IPS DF 19.7 (cell line): ENCODE measurements around the gene IL17RC.

ENCODE experiments used
- DNase-seq: peaks from one replicate; pipeline ENCODE4 v3.0.0-alpha.2; 2013; ENCODE audit warnings: low read depth, low spot score

IL17RC gene

DNA sequence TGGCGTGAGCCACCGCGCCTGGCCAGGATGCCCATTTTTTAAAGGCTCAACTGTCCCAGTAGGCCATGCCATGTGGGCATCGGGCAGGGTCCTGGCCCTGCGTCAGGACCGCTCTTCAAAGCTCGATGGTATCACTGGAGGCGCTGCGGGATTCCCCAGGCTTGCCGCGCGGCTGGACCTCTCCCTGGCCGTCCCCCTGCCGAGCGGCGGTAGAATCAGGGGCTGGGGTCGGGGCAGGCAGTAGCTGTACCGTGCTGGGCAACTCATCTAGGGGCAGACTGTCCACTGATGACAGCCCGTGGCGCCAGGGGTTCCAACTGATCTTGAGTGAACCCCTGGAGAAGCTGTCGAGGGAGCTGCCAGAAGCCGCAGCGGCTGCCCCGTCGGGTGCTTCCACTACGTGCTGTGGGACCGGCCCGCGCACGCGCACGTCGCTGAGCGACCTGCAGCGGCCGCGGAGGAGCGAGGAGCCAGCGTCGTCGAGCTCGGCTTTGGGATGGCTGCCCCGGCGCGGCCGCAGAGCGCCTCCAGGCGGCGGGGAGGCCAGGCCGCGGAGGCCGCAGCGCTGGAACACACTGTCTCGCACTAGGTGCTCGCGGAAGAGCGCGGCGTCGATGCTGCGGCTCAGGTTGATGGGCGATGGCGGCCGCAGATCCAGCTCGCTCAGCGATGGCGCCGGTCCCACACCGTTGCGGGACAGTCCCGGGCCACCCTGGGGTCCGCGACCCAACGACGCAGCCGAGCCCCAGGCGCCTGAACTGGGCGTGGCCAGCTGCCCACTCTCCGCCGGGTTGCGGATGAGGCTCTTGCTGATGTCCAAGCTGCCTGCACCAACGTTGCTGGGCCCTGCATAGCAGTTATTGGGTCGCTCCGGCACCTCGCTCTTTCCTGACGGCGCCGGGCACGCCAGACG, 29.5 kb downstream of the IL17RC start:
- DNase-seq, result no peak

DNA sequence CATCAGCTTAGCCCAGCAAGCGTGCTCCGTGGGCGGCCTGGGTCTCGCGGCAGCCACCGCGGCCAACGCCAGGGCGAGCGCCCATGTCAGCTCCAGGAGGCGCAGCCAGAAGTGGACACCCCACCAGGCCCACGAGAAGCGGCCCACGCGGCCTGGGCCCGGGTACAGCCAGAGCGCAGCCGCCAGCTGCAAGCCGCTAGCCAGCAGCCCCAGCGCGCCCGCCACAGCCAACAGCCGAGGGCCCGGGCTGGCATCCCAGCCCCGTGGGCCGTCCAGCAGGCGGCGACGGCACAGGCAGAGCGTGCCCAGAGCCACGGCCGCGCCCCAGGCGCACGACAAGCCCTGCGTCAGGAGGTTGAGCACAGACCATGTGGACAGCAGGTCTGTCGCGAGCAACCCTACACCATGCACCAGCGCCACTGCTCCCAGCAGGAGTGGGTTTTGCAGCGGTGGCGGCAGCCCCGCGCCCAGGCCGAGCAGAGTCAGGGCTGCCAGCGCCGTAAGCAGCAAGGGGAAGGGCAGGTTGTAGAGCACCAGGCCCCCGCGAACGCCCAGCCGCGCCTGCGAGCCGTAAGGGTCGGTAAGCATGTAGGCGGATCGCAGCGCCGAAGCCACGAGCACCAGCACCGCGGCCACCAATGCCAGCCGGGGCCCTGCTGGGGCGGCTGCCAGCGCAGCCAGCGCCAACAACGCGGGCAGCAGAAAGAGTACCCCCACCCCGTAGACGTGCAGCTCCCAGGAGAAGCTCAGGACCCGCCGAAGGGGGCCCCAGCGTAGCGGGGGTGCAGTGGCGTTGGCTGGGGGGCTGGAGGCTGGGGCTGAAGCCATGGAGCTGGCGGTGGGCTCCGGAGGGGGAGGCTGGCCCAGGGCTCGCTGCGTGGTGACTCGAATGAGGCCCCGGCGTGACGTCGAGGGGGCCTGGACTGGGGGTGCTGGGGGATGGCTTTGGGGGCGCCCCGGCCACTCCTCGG, 30.4 kb downstream of the IL17RC start:
- no peak for DNase-seq

DNA sequence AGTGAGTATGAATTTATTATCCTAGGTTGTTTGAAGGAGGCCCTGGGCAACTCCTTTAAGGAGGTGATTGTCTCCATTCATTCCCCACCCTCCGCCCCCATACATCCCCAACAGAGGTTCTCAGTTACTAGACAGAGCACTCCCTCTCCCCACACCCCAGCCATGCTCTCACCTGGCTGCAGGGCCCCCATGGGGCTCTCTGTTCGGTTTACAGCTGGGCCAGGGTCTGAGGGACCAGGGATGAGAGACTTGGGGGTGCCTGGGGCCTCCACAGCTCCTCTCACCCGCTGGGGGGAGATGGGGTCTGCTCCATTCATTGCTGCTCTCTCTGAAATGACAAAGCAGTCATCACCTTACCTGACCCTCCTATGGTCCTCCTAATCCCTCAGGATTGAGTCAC, 31.7 kb downstream of the IL17RC start:
- DNase-seq, result no peak

DNA sequence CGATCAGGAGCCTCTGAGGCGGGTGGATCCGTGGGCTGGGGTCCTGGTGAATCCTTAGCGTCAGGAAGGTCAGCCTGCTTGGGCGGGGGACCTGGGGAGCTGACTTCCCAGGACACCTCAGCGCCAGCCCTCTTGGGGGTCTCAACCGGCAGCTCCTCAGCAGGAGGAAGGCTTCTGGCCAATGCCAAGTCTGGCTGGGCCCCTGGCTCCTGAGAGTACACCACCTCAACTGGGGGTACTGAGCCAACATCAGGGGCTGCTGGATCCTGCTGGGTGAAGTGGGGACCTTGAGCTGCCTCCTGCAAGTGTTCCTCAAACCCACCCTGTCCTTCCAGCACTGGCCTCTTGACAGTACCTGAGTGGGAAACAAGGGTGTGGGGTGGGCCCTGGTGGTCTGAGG, 32.2 kb downstream of the IL17RC start:
- DNase-seq, result no peak

DNA sequence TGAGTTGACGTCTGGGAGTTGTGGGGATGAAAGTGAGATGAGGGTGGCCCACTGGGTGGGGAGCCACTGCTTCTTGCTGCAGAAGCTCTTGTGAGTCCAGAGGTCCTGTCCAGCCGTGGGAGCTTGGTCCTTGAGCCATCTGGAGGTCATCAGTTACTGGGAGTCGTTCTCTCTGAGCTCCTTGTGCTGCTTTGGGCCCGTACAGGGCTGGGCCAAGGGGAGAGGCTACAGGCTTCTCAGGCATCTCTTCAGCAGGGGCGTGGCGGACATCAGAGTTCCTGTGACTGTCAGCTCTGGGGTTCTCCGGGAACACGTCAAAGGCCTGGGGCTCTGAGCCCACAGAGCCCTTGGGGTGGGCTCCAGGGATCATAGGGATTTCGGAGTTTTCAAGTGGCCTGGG, 32.7 kb downstream of the IL17RC start:
- DNase-seq, result no peak

DNA sequence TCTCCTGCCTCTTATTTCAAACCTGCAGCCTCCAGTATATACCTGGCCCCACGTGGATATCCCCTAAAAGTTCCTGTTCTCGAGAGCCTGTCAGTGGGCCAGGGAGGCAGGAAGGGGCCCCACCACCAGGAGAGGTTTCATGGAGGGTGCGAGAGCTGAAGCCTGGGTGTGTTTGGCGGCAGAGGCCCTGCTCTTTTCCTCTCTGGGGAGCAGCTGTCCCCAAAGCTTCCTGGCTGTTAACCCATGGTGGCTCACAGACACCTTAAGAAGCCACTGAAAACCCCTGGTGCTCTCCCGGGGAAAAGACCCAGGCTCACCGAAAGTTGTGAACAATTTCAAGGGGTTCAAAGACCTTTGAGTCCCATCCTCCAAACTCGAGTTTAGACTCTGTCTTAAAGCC, 34.2 kb downstream of the IL17RC start:
- no peak for DNase-seq

DNA sequence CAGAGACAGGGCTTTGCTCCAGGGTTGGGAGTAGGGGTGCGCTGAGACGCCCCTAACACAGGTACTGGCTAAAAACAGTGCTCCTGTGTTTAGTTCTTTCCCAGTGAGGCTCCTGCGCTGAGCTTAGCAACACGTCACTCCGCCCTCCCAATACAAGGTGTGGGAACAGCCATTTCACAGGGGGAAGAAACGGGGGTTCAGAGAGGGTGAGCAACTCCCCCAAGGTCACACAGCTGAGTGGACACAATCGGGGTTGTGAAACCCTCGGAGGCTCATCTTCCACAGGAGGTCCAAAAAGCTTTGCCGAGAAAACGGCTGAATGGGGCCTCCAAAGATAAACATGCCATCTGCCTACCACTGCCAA, 34.7 kb downstream of the IL17RC start:
- DNase-seq, result no peak

DNA sequence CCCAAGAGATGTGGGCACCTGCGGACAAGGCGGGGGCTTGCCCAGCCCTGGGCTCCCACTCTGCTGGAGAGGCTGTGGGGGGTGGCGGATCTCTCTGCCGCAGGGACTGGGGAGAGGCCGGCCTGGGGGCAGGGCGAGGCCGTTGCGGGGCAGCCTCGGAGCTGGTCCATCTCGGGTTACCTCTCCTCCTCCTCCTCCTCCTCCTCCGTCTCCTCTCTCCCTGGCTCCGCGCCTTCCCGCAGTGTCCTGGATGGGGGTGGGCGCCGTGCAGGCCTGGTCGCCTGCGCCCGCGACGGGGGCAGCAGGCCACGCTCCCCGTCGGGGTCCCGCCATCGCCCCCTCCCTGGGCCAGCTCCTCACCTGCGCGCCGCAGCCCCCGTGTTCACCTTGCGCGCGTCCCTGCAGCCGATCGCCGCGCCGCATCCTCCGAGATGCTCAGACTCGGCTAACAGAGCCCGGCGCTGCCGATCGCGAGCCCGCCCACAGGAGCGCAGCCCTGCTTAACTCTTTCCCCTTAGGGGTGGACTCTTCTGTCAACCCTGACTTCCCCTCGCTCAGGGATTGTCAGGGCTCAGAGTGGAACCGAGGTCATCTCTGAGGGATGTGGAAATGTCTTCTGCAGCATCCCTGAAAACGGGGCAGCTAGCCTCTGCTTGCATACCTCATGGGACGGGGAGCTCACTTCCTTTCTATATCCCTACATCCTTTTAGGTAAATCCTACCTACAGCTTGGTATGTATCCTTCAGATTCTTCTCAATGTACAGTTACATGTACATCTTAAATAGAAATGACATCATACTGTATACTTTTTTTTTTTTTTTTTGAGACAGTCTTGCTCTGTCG, 35.3 kb downstream of the IL17RC start, which contains the start of gene PRRT3:
Gene PRRT3, minus strand, starts transcription at position 447 of the 844 bp plus-strand sequence. CDS start 2,293 bp downstream, outside the sequence.
- DNase-seq, result no peak

DNA sequence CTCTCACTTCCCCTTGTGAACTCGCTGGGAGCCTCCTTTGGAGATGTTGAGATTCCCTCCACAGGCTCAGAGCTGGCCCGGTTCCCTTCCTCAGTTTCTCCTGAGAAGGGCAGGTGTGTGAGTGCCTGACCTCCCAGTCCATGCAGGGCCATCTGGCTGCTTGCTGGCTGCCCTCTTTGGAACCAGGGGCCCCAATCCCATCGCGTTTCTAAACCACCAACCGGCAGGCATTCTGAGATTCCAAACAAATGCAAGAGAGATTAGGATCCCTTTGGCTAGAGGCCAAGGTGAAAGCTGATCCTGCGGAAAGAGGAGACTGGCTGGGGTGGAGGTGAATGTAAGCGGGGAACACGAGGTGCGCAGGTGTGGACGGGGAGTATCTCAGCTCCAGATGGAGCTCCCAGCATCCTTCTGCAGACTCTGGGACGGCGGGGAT, 38.2 kb downstream of the IL17RC start:
- no peak for DNase-seq

DNA sequence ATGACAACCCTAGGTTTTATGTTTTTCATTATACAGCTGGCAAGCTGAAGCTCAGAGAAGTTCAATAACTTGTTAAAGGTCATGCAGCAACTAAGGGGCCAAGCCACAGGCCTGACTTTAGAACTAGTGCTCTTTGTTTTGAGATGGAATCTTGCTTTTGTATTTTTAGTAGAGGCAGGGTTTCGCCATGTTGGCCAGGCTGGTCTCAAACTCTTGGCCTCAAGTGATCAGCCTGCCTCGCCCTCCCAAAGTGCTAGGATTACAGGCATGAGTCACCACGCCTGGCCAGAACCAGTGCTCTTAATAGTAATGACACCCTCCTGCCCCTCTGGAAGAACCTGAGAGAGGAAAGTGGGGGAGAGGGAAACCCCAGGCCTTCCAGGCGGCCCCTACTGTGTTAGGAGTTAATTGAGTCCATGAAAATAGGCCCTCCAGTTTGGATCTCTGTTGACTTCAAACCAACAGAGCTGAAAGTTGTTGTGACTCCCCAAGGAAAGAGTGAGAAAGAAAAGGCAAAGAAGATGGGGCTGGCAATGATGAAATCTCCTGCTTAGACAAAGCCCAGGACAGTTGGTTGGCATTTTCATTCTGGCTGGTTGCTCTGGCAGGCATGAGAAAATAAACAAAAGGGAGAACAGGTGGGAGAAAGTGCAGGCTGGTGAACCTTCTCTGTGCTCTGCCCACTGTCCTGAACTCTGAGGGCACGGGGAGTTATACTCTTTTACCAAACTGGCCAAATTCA, 38.9 kb downstream of the IL17RC start:
- DNase-seq, result no peak

DNA sequence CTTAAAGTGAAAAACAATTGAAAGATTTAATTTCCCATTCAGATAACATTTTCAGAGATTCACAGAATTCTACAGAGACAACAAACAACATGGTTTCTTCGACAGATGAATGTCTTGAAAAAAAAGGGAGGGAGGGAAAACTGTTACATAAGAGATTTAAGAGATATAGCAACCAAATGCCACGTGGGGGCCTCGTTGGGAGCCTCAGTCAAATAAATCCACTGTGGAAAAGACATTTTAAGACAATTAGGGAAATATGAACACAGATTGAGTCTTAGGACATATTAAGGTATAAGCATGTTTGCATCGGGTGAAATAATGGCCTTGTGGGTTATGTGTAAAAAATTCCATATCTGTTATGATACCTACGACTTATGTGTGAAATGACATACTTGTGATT, 40.3 kb downstream of the IL17RC start:
- DNase-seq, result no peak

DNA sequence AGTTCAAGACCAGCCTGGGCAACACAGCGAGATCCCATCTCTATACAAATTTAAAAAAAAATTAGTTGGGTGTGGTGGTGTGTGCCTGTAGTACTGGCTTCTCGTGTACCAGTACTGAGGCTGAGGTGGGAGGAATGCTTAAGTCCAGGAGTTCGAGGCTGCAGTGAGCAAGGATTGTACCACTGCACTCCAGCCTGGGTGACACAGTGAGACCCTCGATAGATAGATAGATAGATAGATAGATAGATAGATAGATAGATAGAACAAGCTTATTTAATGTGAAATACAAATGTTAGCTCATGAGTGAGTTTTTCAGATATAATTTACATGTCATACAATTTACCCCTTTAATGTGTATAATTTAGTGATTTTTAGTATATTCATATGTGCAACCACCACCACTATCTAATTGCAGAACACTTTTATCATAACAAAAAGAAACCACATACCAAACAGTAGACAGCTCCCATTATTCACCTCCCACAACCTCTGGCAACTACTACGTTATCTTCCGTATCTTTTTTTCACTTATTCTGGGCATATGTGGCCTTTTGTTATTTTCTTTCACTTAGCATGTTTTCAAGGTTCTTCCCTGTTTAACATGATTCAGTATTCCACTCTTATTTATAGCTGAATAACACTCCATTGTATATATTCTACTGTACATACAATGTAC, 48.4 kb downstream of the IL17RC start:
- DNase-seq, result no peak

DNA sequence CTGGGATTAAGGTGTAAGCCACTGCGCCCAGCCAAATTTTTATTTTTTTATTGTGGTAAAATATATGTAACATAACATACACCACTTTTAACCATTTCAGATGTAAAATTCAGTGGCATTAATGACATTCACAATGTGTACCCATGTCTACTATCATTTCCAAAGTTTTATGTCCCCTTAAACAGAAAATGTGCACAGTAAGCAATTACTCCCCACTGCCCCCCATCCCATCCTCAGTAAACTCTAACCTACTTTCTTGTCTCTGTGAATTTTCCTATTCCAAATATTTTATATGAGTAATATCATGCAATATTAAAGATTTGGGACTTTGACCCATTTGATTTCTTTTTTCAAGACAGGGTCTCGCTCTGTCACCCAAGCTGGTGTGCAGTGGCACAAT, 49.9 kb downstream of the IL17RC start:
- no peak for DNase-seq

DNA sequence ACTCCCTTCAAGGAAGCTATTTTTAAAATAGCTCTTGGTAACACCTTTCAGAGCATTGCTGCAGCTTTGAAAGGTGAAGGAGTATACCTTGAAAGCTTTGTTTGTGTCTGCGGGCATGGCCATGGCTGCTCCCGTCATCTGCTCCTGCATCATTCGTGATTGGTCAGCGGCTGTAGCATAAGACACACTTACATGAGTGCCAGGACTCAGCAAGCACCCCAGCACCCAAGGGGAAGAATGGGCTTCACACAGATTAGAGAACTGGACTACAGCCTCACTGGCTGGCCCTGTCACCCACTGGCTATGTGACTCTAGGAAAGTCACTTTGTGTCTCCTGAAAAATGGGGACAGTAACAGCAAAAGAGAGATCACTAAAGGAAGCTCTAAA, 52.7 kb downstream of the IL17RC start:
- DNase-seq, result no peak

DNA sequence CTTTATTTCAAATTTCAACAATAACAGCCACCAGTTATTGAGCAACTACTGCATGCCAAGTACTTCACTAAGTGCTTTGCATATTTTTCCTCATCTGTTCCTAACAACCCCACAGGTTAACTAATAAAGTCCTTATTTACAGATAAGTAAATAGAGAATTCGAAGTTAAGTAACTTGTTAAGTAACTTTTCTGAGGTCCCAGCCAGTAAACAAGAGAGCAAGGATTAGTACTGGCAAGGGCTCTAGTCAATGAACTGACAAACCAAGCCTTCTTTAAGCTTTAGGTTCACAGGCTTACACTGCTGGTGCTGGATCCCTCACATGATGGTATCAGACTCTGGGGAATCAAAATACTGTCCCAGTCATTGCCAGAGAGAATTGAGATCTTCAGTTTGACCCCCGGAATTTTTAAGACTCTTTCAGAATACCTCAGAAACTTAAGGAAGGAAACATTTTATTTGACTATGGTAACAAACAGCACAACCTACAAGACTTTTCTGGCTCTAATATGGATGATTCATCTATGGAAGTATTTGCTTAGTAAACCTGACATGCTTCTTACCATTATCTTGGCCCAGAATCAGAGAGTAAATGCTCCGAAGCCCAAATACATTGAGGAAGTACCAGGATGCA, 53.2 kb downstream of the IL17RC start:
- DNase-seq, result no peak

DNA sequence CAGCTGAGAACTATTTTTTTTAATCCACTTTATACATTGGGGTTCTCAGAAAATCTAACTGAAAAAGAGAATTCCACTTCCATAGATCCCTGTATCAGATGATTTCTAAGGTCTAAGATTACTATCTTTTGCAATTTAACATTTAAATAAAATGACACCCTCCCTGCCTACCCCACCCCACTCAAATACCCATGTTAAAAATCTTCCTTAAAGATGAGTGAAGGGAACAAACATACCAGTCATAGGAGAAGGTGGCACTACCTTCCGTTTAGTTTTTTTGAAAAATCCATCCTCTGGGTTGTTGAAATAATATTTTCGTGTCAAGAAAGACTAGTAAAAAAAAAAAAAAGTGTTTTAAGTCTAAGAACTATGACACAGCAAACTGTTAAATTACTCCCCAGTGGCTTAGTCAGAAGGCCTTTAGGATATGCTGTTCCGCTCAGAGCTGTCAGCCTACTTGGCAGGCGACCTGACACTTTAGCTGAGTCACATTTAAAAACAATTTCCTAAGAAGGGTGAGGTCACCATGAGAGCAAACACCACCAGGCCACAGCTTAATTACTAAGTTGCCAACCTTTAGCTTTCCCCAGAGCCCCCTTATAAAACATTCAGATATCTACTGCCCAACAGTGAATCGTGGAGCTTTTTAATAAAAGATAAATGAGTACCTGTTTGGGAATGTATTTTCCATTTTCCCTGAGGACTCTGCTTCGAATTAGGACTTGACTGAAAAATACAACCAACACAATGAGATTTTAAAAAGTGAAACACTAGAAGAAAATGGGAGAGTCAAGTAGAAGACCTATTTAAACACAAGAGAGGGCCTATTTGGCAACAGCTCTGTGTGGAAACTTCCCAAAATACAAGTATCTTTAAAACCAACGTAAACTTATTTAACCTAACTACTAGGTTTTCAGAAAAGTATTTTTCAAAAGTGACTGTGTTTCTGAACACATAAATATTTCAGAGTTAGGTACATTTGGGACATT, 60.1 kb downstream of the IL17RC start:
- no peak for DNase-seq

DNA sequence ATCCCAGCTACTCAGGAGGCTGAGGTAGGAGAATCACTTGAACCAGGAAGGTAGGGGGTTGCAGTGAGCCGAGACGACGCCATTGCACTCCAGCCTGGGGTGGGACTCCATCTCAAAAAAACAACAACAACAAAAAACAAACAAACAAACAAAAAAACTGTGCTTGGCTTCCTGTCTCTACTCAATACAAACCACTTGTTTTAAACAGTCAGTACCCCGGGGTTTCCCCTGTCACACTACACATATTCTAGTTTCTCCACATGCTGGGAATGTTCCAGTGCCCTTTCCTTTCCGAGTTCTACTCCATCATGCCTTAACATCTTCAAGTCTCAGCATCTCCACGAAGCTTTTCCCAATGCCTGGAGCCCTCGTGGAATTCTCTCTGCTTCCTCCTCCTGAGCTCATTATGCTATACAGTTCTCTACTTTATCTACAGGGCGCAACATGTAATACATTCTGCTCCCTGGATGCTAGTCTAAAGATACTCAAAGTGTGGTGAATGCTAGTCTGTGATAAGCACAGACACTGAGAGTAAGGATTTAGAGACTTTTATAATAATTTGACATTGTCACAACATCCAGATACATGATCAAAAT, 61.9 kb downstream of the IL17RC start:
- no peak for DNase-seq

DNA sequence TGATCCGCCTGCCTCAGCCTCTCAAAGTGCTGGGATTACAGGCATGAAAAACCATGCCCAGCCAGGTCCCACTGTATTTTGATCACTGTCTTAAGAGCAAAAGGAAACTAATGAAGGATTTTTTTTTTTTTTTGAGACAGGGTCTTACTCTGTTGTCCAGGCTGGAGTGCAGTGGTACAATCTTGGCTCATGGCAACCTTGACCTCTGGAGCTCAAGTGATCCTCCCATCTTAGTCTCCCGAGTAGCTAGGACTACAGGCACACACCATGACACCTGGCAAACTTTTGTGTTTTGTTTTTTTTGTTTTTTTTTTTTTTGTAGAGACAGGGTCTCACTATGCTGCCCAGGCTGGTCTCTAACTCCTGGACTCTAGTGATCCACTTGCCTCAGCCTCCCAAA, 63.4 kb downstream of the IL17RC start:
- no peak for DNase-seq
